ENCODE data around the gene TLCD4.

DNA sequence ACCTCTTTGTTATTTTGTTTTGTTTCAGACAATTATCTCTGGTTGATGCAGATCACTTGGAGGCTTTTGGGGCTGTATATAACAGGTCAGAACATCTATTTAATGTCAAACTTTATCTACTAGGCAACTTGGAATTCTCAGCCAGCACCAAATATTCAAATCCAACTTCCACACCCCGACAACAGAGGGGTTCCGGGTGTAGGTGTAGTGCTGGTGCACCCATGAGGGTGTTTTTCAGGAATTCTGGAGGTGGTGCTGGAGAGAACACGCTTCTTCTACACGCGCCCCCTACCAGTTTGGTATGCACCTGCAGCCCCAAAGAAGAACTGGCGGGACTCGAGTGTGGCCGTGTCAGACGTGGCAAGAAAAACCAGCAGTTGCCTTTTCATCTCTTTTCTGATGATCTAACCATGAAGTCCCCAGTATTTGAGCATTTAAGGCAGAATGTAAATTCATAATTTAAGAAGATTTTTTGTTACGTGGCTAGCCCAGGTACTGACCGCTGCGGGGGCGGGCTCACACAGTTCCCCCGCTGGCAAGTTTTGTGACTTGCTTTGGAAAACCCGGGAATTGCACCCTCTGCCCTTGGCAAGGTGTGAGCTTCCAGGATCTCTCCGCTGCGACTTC lies 462 bp upstream of the TLCD4 start:
- TF ChIP-seq CTCF (optimal IDR thresholded peaks at IDR 0.05 in 1 of 3, IDR thresholded peaks at IDR 0.05 in 1 of 3, conservative IDR thresholded peaks at IDR 0.05 in 1 of 3; ENCODE audit: extremely low read depth in 1 of 3, insufficient read depth in 2 of 3, low read length in 3 of 3) (peak; percentile 31 to 59 (median 58)), EZH2 (IDR thresholded peaks at IDR 0.05; ENCODE audit: low read length) (no peak)

Measured in keratinocyte (primary cell).